Inferior parietal cortex (tissue), 1 donor: ENCODE data around the gene CYP2J2.
"Not testable (repeated sequence)": the region's sequence is repeated elsewhere in the genome, so short reads cannot be mapped to it uniquely, and the experiment has no call there.

Experiments used
- DNase-seq: peaks from one replicate; pipeline ENCODE4 v3.0.0-alpha.2; 2016; ENCODE audit errors: extremely low spot score

Gene CYP2J2, protein sequence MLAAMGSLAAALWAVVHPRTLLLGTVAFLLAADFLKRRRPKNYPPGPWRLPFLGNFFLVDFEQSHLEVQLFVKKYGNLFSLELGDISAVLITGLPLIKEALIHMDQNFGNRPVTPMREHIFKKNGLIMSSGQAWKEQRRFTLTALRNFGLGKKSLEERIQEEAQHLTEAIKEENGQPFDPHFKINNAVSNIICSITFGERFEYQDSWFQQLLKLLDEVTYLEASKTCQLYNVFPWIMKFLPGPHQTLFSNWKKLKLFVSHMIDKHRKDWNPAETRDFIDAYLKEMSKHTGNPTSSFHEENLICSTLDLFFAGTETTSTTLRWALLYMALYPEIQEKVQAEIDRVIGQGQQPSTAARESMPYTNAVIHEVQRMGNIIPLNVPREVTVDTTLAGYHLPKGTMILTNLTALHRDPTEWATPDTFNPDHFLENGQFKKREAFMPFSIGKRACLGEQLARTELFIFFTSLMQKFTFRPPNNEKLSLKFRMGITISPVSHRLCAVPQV

DNA sequence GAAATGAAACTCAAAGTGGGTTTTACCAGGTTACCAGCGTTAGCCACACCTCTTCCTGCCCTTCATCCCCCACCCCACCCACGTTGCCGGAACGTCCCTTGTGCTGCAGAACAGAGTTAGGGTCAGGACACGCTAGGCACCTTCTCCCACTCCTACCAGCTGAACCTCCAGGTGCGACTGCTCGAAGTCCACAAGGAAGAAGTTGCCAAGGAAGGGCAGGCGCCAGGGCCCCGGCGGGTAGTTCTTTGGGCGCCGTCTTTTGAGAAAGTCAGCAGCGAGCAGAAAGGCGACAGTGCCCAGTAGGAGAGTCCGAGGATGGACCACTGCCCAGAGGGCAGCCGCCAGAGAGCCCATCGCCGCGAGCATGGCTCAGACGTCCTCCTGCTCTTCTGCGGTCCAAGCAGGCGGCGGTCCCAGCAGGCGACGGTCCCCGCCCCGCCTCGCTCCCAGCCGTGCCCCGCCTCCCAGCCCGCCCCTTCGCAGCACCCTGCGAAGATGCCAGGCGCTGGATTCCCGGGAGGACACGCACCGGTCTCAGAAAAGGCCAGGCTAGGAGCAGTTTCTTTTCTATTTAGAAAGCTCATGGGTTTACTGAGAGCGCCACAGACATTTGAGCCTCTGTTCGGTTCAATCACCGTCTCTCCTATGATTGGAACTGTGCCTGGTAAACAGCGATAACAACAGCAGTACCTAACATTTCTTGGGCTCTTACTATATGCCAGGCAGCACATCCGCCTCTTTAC lies at the start of gene CYP2J2:
TSS of gene CYP2J2 (minus strand) at position 393 of the 743 bp plus-strand sequence. CDS start at position 366, 27 bp downstream.
- DNase-seq = peak; percentile 63

DNA sequence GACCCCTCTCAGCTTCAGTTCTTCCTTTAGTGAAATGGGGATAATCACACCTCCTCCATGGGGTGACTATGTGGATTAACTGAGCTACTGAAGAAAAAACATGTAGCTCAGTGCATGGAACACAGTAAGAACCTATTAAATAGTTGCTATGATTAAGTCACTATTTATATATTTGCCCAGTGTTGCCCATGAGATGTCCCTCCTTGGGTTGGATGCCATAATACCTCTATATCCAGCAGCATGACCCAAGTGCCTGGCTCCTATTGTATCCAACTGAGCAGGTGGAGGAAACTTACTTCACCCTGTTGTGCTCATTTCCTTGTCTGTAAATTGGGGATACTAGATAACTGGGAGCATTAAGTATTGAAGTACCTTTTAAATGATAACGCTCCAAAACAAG lies 47.1 kb upstream of the CYP2J2 start:
- DNase-seq = no peak

DNA sequence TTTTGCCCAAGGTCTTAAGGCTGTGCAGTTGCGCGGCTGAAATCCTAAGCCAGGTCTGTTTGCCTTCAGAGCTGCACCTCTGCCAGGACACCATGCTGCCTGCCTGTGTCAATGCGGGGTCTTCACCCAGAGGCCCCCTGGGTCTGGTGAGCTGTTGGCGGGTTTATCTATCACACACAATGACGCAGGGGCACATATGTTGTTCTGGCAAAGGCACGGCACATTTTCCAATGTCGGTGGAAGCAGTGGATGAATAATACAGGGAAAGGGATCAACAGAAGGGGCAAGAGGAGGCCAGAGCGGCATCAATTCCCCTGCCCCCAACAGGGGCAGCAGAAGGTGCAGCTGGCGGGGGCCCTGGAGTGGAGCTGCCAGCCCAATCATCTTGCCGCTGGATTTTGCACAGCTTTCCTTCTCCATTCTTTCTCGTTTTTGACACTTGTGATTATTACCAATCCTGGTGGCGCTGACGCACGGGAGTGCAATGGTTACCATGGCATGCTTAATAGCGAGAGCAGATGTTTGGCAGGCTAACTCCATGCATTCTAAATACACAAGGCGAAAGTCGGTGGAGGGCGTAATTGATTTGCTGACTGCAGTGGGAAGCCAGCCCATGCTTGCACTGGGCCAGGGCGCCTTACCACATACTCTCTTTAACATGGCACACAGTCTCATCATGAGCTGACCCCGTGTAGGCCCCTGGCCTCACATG lies 45.8 kb upstream of the CYP2J2 start:
- no peak for DNase-seq

DNA sequence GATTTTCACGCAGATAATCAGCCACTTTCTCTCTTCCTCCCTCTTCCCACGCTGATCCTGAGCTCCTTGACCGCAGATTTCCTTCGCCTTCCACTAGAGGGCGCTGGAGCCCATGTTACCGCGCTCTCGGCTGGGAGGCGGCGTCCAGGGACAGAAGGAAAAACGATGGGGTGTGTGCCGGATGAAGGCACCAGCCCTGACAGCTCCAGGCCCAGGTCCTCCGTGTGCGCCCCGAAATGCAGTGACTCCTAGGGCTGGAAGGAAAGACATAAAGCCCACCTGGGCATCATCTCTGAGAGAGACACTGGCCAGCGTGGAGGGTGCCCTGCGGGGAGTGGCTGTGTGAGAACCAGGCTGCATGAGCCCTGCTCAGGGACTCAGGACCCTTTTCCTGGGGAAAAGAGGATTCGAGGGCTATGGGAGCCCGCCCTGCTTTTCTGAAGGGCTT lies 44.9 kb upstream of the CYP2J2 start:
- peak; percentile 83 for DNase-seq

DNA sequence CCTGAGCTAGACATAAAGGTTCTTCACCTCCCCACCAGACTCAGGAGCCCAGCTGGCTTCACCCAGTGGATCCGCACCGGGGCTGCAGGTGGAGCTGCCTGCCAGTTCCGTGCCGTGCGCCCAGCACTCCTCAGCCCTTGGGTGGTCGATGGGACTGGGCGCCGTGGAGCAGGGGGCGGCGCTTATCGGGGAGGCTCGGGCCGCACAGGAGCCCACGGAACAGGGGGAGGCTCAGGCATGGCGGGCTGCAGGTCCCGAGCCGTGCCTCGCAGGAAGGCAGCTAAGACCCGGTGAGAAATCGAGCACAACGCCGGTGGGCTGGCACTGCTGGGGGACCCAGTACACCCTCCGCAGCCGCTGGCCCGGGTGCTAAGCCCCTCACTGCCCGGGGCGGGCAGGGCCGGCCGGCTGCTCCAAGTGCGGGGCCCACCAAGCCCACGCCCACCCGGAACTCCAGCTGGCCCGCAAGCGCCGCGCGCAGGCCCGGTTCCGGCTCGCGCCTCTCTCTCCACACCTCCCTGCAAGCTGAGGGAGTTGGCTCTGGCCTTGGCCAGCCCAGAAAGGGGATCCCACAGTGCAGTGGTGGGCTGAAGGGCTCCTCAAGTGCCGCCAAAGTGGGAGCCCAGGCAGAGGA lies 43.1 kb upstream of the CYP2J2 start:
- DNase-seq = not testable (repeated sequence)

DNA sequence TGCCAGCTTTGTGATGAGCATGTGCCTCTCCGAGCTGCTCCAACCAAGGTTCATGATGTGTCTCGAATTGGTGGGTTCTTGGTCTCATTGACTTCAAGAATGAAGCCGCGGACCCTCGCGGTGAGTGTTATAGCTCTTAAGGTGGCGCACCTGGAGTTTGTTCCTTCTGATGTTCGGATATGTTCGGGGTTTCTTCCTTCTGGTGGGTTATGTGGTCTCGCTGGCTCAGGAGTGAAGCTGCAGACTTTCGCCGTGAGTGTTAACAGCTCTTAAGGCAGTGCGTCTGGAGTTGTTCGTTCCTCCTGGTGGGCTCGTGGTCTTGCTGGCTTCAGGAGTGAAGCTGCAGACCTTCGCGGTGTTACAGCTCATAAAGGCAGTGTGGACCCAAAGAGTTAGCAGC lies 42.2 kb upstream of the CYP2J2 start:
- not testable (repeated sequence) for DNase-seq

DNA sequence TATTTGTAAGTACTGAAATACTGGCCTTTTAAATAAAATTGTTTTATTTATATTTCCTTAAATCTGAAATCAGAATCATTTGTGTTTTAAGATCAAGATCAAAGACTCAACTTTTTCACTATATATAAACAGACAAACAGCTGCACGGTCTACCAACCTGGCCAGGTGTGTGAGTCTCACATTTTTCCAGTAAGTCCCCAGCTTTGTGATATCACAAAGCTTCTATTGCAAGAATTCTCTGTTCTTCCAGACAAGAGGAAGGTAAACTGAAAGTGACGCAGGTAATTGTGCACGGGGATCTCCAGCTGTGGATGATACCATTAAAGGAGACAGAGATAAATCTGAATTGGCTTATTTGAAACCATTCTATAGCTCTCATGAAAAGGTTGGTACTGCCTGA lies 41.2 kb upstream of the CYP2J2 start:
- DNase-seq = no peak

DNA sequence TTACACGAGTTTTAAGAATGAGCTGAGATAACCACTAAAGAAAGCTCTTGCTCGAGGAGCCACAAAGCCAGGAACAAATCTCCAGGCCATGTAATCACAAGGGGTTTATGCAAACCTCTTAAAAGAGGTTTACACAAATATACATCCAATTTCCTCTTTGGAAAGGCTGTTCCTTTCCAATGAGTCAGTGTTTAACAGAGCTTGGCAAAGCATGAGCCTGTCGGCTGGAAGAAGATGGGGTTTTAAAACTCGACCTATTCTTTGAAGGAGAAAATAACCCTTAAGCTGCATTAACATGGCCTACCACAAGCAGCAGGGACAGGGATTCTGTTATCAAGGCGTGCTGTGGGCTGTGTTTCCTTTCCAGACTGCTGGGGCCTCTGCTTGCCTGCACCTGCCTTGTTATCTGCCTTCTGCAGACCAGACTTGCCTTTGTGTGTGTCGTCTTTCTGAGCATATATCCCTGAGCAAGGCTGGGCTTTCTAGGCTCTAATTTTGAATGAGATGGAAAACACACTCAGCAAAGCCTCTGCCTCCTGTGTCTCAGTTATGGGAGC lies 40.6 kb upstream of the CYP2J2 start:
- DNase-seq = no peak

DNA sequence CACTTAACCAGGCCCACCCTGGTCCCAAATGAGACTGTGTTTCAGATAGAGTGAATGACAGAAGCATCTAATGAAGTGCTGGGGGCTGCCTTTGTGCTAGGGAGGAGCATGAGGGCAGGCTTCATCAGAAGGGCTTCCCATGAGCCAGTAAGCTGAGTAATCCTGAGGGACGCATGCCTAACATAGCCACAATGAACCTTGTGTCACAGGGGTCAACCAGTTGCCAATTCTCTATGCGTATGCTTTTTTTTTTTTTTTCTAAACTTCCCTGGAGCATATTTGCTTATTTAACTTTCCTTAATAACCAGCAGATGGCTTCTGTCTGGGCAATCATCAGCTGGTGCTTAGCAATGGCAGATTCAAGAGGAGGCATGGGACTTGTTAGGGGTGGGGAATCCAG lies 25.5 kb upstream of the CYP2J2 start:
- DNase-seq = no peak

DNA sequence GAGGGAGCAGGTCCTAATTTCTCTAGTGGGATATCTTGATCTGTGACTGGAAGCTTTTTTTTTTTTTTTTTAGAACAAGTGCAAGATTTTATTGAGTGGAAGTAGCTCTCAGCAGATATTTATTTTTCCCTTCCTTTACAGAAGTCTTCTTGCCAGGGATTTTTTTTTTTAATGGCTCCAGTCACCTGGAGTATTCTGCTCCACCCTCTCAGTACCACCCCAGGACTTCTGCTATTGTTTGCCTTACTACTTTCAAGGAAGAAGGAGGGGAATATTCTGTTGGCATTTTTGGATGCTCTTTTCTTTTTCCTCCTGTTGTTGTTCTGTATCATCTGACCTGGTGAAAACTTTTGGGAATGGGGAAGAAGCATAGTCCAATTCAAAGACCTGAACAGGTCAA lies 23.1 kb upstream of the CYP2J2 start:
- no peak for DNase-seq

DNA sequence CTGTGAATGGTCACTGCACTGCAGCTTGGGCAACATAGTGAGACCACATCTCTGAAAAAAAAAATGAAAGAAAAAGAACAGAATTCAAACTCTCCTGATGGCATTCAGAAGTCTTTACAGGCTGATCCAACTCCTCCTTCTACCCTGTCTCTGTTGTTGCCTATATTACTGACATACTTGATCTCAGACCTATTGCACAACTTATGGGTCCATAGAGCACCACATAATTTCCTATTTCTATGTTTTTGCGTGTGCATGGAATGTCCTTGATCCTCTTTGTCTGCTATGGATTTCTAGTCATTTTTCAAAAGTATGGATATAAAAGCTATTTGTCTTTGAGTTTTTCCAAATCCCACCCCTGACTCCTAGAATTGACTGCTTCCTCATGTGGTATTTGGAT lies 22.4 kb upstream of the CYP2J2 start:
- no peak for DNase-seq

DNA sequence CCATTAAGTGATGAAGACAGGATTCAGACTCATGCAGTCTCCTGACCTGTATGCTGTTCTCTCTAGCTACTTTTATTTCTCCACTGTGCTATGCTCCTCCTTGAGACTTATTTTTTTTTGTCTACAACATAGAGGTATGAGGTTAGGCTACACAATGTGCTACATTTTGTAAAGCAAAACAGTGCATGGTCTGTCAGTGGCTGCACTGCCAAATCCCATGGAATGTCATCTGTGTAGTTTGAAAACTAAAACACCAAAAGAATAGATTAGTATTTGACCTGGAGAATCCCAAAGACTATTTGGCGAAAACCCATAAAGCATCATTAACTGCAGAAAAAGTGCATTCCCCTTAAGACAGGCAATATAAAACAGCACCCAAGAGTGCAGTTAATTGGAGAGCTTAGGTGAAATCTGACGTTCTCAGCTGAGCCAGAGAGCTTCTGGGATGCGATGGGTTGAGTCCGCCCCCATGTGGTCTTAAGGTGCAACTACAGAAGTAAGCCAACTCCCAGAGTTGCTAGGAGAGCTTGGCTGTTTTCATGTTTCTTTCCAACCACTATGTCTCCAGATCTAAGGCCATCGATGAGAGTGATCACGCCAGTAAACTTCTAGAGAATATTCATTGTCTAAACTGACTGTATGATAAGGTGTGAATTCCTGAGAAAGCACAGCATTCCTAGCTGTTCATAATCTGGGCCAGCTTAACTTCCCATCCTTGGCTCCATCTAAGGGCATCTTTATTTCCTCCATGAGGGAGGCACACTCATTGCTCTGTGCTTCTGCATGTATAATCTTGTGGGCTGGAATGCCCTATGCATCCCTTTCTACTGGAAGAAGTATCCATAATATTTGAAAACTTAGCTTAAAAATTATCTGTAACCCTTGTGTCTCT lies 20.7 kb upstream of the CYP2J2 start:
- peak; percentile 85 for DNase-seq

DNA sequence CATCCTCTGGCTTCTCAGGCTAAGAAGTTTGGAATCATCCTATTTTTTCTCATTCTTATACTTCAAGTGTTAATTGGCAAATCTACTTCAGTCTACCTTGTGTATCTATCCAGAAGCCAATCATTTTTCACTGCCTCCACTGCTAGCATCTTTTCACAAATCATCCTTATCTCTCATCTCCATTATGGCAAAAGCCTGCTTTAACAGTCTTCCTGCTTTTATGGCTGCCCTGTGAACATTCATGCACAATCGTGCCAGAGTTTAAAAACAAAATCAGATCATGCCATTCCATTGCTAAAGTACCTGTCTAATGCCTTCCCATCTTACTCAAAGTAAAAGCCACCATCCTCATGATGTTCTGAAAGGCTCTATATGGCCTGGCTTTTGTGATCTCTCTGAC lies 19.2 kb upstream of the CYP2J2 start:
- no peak for DNase-seq

DNA sequence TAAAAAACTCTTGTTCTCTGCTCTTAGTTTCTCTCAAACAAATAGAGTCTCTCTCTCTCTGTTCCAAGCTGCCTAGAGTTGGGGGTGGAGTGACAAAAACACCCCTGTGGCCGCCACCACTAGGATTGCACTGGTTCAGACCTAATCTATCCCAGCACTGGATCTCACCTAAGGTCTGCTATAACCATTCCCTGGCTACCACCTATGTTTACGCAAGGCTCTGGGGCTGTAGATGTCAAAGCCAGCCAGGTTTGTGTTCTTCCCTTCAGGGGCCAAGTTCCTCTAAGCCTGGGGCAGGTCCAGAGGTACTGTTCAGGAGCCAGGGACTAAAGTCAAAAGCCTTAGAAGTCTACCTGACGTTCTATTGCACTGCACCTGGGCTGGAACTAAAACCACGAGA lies 12.8 kb upstream of the CYP2J2 start:
- DNase-seq = no peak

DNA sequence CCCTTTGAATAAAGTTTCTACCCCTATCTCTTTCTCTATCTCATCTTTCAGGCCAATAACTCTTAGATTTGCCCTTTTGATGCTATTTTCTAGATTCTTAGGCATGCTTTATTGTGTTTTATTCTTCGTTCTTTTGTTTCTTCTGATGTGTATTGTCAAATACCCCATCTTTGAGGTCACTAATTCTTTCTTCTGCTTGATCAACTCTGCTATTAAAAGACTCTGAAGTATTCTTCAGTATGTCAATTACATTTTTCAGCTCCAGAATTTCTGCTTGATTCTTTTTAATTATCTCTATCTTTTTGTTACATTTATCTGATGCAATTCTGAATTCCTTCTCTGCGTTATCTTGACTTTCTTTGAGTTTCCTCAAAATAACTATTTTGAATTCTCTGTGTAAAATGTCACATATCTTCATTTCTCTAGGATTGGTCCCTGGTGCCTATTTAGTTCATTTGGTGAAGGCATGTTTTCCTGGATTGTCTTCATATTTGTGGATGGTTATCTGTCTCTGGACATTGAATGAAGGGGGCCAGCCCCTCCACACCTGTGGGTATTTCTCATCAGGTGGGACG lies 11.2 kb upstream of the CYP2J2 start:
- DNase-seq = no peak

DNA sequence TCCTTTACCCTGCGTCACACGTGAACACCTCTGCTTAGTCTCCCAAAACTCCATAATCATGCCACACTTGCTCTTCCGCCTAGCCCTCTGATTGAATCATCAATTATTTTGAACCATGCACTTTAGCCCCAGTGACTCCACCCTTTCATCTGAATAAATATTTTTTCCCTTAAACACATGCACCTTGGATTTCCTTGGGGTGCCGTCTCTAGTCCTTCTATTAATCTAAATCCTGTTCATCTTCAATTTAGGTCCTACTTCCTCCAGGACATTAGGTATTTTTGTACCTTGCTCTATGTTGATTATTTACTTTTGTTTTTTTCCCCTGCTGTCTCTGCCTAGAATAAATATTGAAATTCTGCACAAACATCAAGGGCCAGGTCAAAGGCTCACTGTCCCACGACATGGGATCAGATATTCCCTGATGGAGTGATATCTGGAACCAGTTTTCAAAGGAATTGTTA lies 9.8 kb upstream of the CYP2J2 start:
- DNase-seq = no peak

DNA sequence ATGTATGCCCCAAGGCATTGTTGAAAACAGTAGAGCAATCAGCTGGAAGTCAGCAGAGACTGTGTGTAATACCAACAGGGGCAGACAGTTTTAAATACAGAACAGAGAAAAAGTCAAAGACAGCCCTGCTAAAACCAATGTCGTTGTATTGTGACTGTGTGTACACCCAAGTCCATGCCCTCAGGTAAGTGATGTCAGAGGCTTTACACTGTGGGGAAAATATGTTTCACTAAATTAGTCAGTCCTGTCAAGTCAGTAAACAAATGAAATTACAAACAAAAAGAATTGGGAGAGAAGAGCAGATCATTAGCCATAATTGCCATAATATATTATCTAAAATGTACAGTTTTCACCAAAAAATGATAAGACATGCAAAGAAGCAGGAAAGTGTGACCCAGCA lies 2.4 kb upstream of the CYP2J2 start:
- no peak for DNase-seq

DNA sequence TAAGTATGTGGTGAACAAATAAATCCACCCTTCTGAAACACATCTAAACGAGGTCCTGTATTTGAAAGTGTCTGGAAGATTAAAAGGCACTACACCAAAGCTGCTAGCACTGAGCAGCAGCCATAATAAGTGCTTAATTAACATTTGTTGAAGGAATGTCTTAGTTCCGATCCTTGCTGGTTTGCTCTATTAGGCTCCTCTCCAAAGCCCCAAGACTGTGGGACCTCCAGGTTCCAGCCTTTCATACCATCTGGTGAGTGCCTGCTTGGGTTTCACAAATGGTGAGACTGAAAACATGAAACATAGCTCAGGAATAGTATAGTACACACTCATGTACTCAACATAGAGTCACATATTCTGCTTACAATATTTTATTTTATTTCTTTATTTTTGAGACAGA lies 640 bp upstream of the CYP2J2 start:
- no peak for DNase-seq

DNA sequence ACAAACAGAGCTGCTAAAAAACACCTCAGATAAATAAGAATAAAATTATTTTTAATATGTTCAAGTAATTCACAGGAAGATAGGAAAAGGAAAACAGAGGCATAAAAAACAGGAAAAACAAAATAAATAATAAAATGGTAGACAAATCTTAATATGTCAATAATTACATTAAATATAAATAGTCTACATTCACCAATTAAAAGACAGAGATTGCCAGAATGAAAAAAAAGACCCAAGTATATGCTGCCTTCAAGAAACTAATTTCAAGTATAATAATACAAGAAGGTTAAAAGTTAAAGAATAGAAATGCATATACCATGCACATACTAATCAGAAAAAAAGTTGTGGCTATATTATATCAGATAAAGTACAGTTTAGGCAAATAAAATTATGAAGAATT lies 1.9 kb downstream of the CYP2J2 start:
- DNase-seq = no peak
